Right lobe of liver (tissue), 6 donors: ENCODE data around the gene PKP4. TPM values are rescaled to one million over a fixed set of nuclear protein-coding genes. Genes with fewer than 3 reads are reported as not detected.

Experiments used
- ATAC-seq, 4 donors: fragments of 200-7000 bp; cut with Tn5 transposase; one replicate each; pipeline ENCODE4 v1.9.1; 2020; ENCODE audit warnings: mild to moderate bottlenecking in 4 of 4, moderate library complexity in 4 of 4
- DNase-seq, 3 donors: peaks; one replicate each; pipeline ENCODE4 v3.0.0-alpha.2; 2020
- H3K27ac ChIP-seq, 3 donors: fragments of 200-600 bp; one replicate each; pipeline ENCODE4 v1.8.0; 2022
- H3K27me3 ChIP-seq, 2 donors: fragments of 200-600 bp; one replicate each; pipeline ENCODE4 v1.8.0; 2022
- H3K36me3 ChIP-seq, 4 donors: fragments of 200-600 bp; sonication (generic) in 1 of 4; one replicate each; pipeline versions ENCODE4 v1.5.1 to v1.8.0; 2017 to 2022; ENCODE audit warnings: control low read depth in 1 of 4
- H3K4me1 ChIP-seq, 4 donors: fragments of 200-600 bp; sonication (generic) in 1 of 4; one replicate each; pipeline versions ENCODE4 v1.5.1 to v1.8.0; 2017 to 2022; ENCODE audit warnings: control low read depth in 1 of 4
- H3K4me3 ChIP-seq, 3 donors: fragments of 200-600 bp; one replicate each; pipeline ENCODE4 v1.8.0; 2022
- H3K9me3 ChIP-seq, 4 donors: fragments of 200-600 bp; sonication (generic) in 1 of 4; one replicate each; pipeline versions ENCODE4 v1.5.1 to v1.8.0; 2017 to 2022; ENCODE audit warnings: control low read depth in 1 of 4
- POLR2A ChIP-seq: fragments of 450-650 bp; IDR thresholded peaks from one replicate; pipeline ENCODE4 v1.6.1; 2017; ENCODE audit warnings: antibody characterized with exemption, mild to moderate bottlenecking
- WGBS: methylation state at CpG from one replicate; pipeline ENCODE4 v1.1.6; 2018; ENCODE audit warnings: low coverage, low lambda C conversion rate; ENCODE audit not compliant: insufficient coverage; ENCODE audit errors: missing lambda C conversion rate; 5-methylcytosine and 5-hydroxymethylcytosine counted together
- intact Hi-C, 2 donors: fragments of 100-400 bp; cut with DNase I; formaldehyde crosslinking; loops; one replicate each; pipeline versions ENCODE4 v1.11.2 to v1.14.1; 2022
- total RNA-seq, 6 experiments: library from RNA; depleted of rRNA in 2 of 6; stranded (reverse); fragments of >200 nt in 2 of 6; fragmentation: NEBNext Ultra II Directional in 3 of 6; extraction: Animal tissue kit (Norgen Biotek cat#: 25700) in 3 of 6; gene quantifications; one replicate each; pipeline versions ENCODE4 v1.1.0 to v1.2.4, GENCODE V29; 2016 to 2023
- TF ChIP-seq, protein P1 (sequence below), 4 donors: fragments of 200-600 bp in 3 of 4; fragments of 450-650 bp in 1 of 4; IDR thresholded peaks; one replicate each; pipeline versions ENCODE4 v1.5.1 to v1.8.0; 2016 to 2022; ENCODE audit warnings: antibody characterized with exemption in 4 of 4, mild to moderate bottlenecking in 2 of 4
- donor health status: DM: no; HTN: yes; CAD: no.
- donor health status: DM: no; HTN: no; CAD: no.
- donor health status: DM: no; HTN: no; CAD: no.
- donor health status: DM: no; HTN: yes; CAD: no.
- donor health status: DM: no; HTN: yes; CAD: no.

PKP4 gene
- total RNA-seq, 6 experiments from 2014 or later, result 27.2 to 41.6 (median 33.2) TPM

DNA sequence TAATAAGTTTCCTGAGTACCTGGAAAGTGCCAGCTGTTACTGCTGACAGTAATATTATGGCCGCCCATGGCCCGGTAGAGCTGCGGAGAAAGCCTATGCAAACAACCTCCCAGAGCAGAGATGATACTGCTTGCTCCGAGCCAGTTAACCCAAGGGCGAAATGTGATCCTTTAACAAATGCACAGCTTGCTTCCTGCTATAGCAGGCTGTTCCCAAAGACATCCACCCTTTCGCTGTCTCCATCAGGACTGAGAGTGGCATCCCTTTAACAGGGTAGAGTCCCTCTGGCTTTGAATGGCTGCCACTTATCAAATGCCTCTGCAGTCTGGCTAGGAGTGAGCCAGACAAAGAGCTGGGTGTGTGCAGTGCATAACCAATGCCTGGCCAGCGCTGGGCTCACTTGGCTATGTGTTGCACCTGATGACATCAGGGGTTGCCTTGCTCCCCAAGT is 268.7 kb downstream of the PKP4 start:
- no peak for TF ChIP-seq POLR2A
- TF ChIP-seq, protein P1, sequence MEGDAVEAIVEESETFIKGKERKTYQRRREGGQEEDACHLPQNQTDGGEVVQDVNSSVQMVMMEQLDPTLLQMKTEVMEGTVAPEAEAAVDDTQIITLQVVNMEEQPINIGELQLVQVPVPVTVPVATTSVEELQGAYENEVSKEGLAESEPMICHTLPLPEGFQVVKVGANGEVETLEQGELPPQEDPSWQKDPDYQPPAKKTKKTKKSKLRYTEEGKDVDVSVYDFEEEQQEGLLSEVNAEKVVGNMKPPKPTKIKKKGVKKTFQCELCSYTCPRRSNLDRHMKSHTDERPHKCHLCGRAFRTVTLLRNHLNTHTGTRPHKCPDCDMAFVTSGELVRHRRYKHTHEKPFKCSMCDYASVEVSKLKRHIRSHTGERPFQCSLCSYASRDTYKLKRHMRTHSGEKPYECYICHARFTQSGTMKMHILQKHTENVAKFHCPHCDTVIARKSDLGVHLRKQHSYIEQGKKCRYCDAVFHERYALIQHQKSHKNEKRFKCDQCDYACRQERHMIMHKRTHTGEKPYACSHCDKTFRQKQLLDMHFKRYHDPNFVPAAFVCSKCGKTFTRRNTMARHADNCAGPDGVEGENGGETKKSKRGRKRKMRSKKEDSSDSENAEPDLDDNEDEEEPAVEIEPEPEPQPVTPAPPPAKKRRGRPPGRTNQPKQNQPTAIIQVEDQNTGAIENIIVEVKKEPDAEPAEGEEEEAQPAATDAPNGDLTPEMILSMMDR (IDR thresholded peaks at IDR 0.05), result no peak
- Histone ChIP-seq H3K27ac (no peak overlapping the region), H3K36me3 (no peaks in the 10 kb centered on the region), H3K4me3 (no peak overlapping the region), H3K4me1 (no peaks in the 10 kb centered on the region), H3K9me3 (no peaks in the 10 kb centered on the region), H3K27me3 (no peaks in the 10 kb centered on the region)
- intact Hi-C loops, result no loop called here
- no CpG with 5 or more reads among the region's 7 CpGs for WGBS
- DNase-seq, result no peak
- ATAC-seq, result no peak

DNA sequence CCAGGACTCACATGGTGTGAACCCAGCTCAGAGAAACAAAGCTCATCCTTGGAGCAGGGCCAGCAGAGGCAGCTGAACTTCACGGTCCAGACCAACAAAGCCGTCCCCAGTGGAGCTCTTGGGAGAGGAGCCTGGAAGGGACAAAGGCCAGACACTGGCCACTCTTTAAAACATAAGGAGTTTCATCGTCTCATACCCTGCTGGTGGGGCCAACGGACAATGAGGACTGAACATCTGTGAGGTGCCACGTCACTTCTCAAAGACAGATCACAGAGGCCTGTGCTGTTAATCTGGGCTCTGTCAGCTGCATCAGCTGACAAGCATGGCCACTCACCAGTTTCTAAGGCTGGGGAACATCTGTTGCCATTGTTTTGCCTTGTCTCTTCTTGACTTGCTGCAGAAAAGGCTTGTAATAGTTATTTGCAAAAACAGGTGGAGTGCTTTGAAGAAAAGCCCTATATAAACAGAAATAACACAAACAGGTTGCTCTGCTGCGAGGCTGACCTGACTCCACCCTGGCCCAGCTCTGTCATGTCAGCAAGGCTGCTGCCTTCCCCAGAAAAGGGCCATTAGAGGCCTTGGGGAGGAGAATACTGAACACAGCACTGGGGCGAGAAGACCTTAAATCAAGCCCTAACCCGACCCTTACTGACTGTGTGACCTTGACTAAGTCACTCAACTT is 270.3 kb downstream of the PKP4 start:
- WGBS, result 60% methylated on average over 5 of the region's 8 CpGs
- no peaks in the 10 kb centered on the region for H3K27me3 ChIP-seq
- no peaks in the 10 kb centered on the region for H3K4me1 ChIP-seq
- H3K9me3 ChIP-seq, result no peaks in the 10 kb centered on the region
- intact Hi-C loops, result no loop called here
- ATAC-seq, result peak in 1 of 4 donors; percentile 35
- no peak overlapping the region for H3K4me3 ChIP-seq
- no peak for DNase-seq
- H3K36me3 ChIP-seq, result no peaks in the 10 kb centered on the region
- TF ChIP-seq, protein P1 (IDR thresholded peaks at IDR 0.05), result no peak
- TF ChIP-seq POLR2A, result no peak
- H3K27ac ChIP-seq, result no peak overlapping the region

DNA sequence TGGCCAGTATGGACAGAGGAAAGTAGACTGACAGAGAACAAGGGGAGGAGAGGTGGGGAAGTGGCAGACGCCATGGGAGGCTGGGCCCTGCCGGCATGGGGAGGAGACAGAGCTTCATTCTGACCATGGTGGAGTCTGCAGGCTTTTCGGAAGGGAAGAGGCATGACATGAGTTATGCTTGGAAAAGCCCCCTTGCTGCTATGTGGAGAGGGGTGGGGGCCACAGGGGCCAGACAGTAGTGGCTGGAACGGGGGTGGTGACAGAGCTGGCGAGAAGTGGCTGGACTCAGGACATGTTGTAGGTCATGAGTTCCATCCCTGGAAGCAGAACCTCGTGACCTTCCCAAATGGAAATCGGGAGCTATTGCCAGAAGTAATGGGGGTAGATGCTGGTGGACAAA is 271.7 kb downstream of the PKP4 start:
- no peaks in the 10 kb centered on the region for H3K27me3 ChIP-seq
- H3K4me1 ChIP-seq, result no peaks in the 10 kb centered on the region
- DNase-seq (no peak), ATAC-seq (no peak)
- intact Hi-C loops, result no loop called here
- H3K4me3 ChIP-seq, result no peak overlapping the region
- 89% methylated on average over 3 of the region's 7 CpGs for WGBS
- H3K36me3 ChIP-seq, result no peaks in the 10 kb centered on the region
- H3K9me3 ChIP-seq, result no peaks in the 10 kb centered on the region
- no peak for TF ChIP-seq POLR2A
- TF ChIP-seq, protein P1 (IDR thresholded peaks at IDR 0.05), result no peak
- no peak overlapping the region for H3K27ac ChIP-seq

DNA sequence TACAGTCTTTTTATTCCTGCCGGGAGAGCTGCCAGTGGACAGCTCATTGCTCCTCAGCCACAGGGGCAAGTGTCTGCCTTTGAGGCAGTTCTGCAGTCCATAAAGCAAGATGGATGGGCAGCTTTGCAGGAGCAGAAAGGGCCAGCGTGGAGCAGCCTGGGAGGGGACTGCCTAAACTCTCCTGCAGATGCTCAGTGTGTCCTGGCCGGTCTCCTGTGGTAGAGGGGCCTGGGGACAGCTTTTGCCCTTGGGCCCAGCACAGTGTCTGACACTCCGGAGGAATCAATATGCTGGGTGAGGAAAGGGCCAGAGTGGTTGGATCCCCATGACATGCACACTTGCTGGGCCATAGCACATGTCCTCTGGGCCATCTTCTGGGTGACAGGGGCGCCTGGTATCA is 272.7 kb downstream of the PKP4 start:
- H3K9me3 ChIP-seq, result no peaks in the 10 kb centered on the region
- intact Hi-C loops, result no loop called here
- no peaks in the 10 kb centered on the region for H3K27me3 ChIP-seq
- no peak overlapping the region for H3K27ac ChIP-seq
- ATAC-seq (no peak), DNase-seq (no peak)
- no peak overlapping the region for H3K4me3 ChIP-seq
- no peaks in the 10 kb centered on the region for H3K4me1 ChIP-seq
- no peak for TF ChIP-seq POLR2A
- TF ChIP-seq, protein P1 (IDR thresholded peaks at IDR 0.05), result no peak
- WGBS, result 71% methylated on average over 1 of the region's 5 CpGs
- H3K36me3 ChIP-seq, result no peaks in the 10 kb centered on the region
